Stimulated activated CD8-positive, alpha-beta memory T cell treated with anti-CD3 and anti-CD28 coated beads, Interleukin-12 subunit alpha, Interleukin-12 subunit beta, amount 100 ng/mL, for 4 hours (primary cell): ENCODE data around the gene TMPRSS11D.

Experiments used
- DNase-seq: peaks from one replicate; pipeline ENCODE4 v3.0.0-alpha.2; 2020; ENCODE audit warnings: low read depth

TMPRSS11D gene

GRCh38 chr4:67886281-67886680, 2.5 kb upstream of the TMPRSS11D start:
- DNase-seq = no peak

- DNase-seq = no peak
Observed at GRCh38 chr4:67885762-67886161, 2.0 kb upstream of the TMPRSS11D start.

- no peak for DNase-seq
Observed at GRCh38 chr4:67884701-67885100, 899 bp upstream of the TMPRSS11D start.

- no peak for DNase-seq
Observed at GRCh38 chr4:67883458-67883857, 344 bp downstream of the TMPRSS11D start.

GRCh38 chr4:67880866-67881610, 2.8 kb downstream of the TMPRSS11D start:
- DNase-seq = no peak

- no peak for DNase-seq
Observed at GRCh38 chr4:67879486-67879885, 4.3 kb downstream of the TMPRSS11D start.

GRCh38 chr4:67877086-67877485, 6.7 kb downstream of the TMPRSS11D start:
- DNase-seq = no peak

GRCh38 chr4:67874986-67875385, 8.8 kb downstream of the TMPRSS11D start:
- DNase-seq = no peak

- DNase-seq = no peak
Observed at GRCh38 chr4:67873116-67873515, 10.7 kb downstream of the TMPRSS11D start.

- DNase-seq = no peak
Observed at GRCh38 chr4:67871867-67872266, 11.9 kb downstream of the TMPRSS11D start.

- DNase-seq = no peak
Observed at GRCh38 chr4:67869580-67870190, 14.1 kb downstream of the TMPRSS11D start.

- no peak for DNase-seq
Observed at GRCh38 chr4:67861513-67861912, 22.3 kb downstream of the TMPRSS11D start.

GRCh38 chr4:67853336-67853735, 30.5 kb downstream of the TMPRSS11D start:
- no peak for DNase-seq

- no peak for DNase-seq
Observed at GRCh38 chr4:67820903-67821302, 62.9 kb downstream of the TMPRSS11D start.

GRCh38 chr4:67810011-67810410, 73.8 kb downstream of the TMPRSS11D start:
- no peak for DNase-seq

- no peak for DNase-seq
Observed at GRCh38 chr4:67809502-67809901, 74.3 kb downstream of the TMPRSS11D start.

GRCh38 chr4:67796810-67797209, 87.0 kb downstream of the TMPRSS11D start:
- DNase-seq = no peak

- DNase-seq = no peak
Observed at GRCh38 chr4:67790721-67791120, 93.1 kb downstream of the TMPRSS11D start.

- no peak for DNase-seq
Observed at GRCh38 chr4:67787311-67787710, 96.5 kb downstream of the TMPRSS11D start.

GRCh38 chr4:67785528-67785927, 98.3 kb downstream of the TMPRSS11D start:
- DNase-seq = no peak

- no peak for DNase-seq
Observed at GRCh38 chr4:67779631-67780030, 104.2 kb downstream of the TMPRSS11D start.

- DNase-seq = no peak
Observed at GRCh38 chr4:67776746-67777145, 107.1 kb downstream of the TMPRSS11D start.
